Activated CD8-positive, alpha-beta memory T cell treated with anti-CD3 and anti-CD28 coated beads for 36 hours (primary cell): ENCODE results near the gene GAS2L1. TPM values are rescaled to one million over a fixed set of nuclear protein-coding genes. Genes with fewer than 3 reads are reported as not detected.
"Not testable (repeated sequence)": the region's sequence is repeated elsewhere in the genome, so short reads cannot be mapped to it uniquely, and the experiment has no call there.

Experiments used
- CTCF ChIA-PET: fragments of 350-600 bp; sonication (Branson Sonifier 250); formaldehyde crosslinking; loops from one replicate; lab custom pipeline; 2021; ENCODE audit warnings: antibody characterized with exemption; lab: Charles Lee
- POLR2A ChIA-PET: fragments of 350-600 bp; sonication (Branson Sonifier 250); formaldehyde crosslinking; loops from one replicate; lab custom pipeline; 2021; ENCODE audit warnings: antibody characterized with exemption; lab: Charles Lee
- total RNA-seq, 2 experiments: library from RNA; stranded (reverse); gene quantifications; one replicate each; pipeline ENCODE4 v1.2.3, GENCODE V29; 2021

Gene GAS2L1
- total RNA-seq, 2 experiments from 2014 or later = 0.46 to 0.78 TPM

DNA sequence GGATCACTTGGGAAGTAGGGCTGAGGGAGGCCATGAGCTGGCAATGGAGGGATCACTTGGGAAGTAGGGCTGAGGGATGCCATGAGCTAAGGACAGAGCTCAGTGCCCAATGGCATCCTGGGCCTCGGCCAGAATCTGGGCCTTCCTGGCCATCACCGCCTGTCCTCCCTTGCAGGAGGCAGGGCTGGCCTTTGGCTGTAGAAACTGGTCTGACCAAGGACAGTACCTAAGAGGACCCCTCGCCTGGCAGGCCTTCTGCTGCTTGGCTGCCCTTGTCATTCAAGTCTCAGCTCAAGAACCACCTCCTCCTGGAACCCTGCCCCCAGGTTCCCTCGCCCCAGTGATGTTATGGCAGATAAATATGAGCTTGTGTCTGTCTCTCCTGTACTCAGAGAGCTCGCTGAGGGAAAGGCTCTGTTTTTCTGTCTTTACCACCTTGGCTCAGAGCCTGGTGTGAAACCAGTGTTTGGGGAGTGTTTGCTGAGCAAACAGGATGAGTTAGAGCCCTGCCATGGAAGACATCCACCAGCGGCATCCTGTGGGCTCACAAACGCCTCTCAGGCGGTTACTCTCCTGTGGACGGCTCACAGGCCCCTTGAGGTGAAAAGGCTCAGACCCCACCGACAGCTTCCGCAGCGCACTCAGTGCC, 28.4 kb downstream of the GAS2L1 start:
- ChIA-PET CTCF (interaction anchor here (1.3 kb wide), 1 partner anchor 22 kb away, joined by 3 read pairs; no protein-coding TSS in a partner anchor), POLR2A (no interaction called here)

DNA sequence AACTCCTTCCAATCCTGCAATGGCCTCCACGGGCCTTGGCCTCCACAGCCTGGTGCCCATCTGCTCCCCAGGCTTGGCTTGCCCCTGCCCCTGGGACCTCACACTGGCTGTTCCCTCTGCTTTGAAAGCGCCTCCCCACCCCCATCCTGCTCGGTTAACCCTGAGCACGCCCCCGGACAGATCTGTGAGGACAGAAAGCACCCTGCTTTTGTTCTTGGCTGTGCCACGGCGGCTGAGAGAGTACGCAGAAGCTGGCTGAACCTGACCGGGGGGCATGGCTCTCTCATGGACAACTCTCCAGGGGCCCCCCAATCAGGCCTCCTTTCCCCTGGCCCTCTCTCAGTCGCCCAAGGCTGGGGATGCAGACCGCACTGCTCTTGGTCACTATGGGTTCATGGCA, 29.2 kb downstream of the GAS2L1 start:
- POLR2A ChIA-PET = no interaction called here

DNA sequence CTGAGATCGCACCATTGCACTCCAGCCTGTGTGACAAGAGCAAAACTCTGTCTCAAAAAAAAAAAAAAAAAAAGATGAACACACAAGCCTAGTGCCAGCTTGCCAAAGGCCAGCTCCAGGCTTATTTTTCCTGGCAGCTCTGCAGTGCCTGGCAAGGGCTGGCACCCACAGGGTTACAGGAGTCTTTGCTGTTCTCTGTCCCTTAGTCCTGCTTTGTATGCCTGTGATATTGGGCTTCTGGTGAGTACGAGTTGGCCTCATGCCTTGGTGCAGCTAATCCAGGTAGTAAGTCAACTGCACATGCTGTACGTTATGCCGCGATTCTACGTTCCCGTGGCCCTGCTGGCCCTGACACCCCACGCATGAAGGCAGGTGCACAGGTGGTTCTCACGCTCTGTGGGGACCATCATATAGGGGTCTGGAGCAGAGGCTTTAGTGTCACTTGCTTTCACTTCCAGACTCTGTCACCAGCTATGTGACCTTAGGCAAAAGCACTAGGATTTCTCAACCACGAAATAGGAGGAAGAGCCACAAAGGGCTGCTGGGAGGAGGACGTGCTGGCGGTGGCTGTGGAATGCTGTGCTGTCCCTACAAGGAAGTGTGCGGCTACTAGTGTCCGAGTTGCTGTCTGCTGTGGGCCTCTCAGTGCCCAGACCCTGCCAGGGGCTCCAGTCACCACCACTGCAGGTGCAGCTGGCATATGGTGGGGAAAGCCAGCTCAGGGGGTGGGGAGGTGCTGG, 30.5 kb downstream of the GAS2L1 start:
- ChIA-PET POLR2A (no interaction called here), CTCF (no interaction called here)

More for the DNA sequence above, 29.2 kb downstream of the GAS2L1 start:
- CTCF ChIA-PET = interaction anchor here (1.3 kb wide), 1 partner anchor 23 kb away, joined by 3 read pairs; no protein-coding TSS in a partner anchor

DNA sequence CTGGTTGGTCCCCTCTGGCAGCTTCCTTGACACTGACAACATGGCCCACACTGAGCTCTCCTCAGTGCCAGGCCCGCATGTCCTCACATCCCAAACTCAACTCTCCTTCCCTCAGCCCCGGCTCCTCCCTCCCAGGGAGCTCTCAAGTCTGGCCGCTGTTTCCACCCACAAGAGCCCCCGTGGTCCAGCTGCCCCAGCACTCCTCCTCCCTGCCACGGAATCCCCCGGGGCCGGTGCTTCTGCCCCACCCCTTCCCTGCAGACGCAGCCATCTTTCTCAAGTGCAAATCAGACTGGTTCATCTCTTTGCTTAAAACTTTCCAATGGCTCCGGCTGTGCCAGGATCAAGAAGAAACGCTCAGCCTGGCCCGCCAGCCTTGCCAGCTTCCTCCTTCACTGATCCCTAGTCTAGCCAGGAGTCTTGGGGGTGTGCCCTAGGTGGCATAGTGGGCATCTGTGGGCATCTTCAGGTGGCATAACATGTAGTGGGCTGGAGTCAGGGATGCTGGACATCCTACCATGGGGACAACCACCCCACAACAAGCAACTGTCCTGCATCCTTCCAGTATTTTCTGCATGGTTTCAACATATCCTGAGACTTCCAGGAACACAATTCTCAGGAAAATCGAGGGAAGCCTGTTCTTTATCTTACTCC, 31.3 kb downstream of the GAS2L1 start:
- CTCF ChIA-PET = no interaction called here
- POLR2A ChIA-PET = no interaction called here

DNA sequence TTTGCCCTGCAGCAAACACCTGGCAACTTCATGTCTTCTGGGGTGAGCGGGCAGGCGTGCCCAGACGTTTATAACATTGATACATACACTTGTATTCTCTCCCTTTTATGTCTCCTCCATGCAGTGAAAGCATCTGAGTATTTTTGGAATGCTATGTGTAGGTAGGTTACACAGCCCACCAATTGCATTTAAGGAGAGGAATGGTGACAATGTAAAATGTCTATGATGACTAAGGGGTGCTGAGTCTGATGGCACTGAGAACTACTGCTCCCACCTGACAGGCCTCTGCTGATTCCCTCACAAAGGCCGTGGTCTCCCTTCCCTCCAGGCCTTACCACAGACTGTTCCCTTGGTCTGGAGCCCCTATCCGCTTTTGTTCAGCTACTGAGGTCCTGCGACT, 31.9 kb downstream of the GAS2L1 start:
- ChIA-PET POLR2A (no interaction called here), CTCF (no interaction called here)

DNA sequence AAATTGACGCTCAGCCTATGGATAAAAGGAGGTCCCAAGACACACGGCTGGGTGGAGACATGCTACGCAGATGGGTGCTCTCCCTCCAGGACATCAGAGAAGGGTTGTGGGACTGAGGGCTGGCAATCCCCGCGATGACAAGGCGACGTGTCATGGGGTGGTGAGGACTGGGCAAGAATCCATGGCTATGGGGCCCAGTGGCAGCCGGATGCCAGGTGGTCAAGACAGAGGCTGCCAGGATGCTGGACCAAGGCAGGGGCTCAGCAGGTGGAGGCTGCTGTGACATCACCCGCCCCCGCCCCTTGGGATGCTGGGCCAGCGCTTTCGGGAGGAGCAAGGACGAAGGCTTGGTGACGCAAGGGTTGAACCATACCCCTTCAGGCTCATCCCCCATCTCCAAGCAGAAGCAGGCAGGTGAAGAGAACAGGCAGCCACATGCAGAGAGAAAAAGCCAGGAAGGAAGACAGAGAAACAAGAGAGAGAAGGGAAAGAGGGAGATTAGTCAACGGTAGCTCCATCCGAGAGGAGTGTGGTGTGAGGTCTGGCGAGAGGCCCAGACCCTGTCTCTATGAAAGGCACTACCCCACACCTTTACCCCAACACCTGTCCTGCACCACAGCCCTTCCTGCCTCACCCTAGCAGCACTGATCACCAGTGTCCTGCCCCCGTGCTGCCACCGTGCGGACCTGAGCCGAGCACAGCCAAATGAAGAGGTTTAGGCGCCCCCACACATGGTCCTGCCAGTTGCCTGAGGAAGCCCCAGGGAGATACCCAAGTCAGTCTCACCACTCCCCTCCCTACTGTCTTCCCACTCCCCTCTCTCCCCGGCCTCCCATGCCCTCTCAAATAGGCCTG, 33.2 kb downstream of the GAS2L1 start:
- ChIA-PET POLR2A (no interaction called here), CTCF (no interaction called here)

DNA sequence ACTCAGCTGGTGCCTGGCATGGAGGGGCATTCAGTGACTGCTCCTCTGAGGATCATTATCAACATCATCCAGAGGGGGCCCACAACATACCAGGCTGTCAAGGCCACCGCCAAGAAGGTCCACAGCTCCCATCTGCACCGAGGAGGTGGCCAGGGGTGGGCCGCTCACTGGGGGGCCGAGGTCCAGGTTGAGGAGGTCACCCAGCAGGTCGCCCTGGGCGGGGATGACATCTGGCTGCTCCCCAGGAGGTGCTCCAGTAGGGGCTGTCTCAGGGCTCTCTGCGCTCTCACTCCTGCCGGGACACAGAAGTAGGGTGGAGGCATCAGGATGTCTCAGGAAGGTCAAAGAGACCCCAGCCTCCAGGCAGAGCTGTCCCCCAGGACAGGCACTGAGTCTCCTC, 34.1 kb downstream of the GAS2L1 start:
- ChIA-PET CTCF (no interaction called here), POLR2A (no interaction called here)

DNA sequence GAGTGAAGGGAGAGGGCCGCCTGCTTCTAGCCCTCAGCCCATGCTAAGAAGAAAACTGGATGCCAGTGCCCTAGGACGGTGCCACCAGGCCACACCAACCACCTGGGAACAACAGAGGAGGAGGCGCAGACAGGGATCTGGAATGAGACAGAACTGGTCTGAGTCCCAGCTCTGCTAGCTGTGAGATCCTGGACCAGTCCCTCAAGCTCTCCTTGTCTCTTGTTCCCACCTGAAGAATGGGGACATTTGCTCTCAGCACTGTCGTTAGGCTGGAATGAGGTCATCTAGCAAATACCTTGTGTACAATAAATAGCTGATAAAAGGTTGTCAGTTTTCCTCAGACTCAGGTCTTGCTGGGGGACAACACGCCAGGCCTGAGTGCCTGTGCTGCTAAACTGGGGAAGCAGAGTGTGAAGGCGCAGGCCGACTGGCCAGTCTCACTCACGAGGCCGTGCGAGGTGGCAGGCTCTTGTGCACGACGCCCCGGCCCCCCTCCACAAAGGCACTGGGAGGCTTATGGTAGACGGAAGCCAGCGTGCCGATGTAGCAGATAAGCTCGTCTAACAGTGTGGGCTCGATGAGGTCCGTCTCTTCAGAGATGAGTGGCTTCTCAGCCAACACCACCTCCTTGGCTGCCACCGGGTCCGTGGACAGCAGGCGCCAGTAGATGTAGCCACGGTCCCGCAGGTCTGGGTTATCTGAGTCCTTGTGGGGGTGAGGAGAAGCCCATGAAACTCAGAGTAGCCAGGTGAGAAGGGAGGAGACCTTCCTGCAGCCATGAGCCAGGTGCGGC, 34.8 kb downstream of the GAS2L1 start:
- POLR2A ChIA-PET = no interaction called here
- CTCF ChIA-PET = no interaction called here

DNA sequence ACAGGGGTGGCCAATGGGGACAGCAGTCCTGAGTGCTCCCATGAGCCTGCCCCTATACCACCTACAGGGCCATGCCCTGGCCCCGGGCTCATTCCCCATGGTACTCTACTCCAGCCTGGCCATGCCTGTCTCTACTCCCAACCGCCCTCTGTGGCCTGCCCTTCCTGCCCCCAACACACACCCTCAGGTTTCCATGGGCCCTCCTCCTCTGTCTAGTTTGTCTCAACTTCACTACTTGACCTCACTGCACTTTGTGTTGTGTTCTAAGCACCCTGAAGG, 35.3 kb downstream of the GAS2L1 start:
- CTCF ChIA-PET = no interaction called here

DNA sequence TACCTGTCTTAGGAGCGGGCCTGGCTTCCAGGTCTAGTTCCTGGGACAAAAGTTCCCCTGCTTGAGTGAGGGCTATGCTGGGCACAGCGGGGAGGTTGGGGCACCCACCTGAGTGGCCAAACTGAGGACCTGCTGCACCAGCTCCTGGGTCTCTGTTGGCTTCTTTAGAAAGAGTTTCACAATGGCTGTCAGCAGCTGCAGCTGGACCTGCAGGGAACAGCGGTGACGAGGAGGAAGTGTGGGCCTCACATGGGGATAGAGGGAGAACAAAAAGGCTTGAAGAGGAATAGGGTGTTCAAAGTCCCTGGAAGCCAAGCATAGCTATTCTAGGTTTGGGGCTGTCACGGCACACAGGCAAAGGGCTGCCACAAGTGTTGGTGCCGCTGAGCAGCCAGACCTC, 35.7 kb downstream of the GAS2L1 start:
- POLR2A ChIA-PET = no interaction called here
- CTCF ChIA-PET = no interaction called here

More for the DNA sequence above, 35.3 kb downstream of the GAS2L1 start:
- POLR2A ChIA-PET = no interaction called here

DNA sequence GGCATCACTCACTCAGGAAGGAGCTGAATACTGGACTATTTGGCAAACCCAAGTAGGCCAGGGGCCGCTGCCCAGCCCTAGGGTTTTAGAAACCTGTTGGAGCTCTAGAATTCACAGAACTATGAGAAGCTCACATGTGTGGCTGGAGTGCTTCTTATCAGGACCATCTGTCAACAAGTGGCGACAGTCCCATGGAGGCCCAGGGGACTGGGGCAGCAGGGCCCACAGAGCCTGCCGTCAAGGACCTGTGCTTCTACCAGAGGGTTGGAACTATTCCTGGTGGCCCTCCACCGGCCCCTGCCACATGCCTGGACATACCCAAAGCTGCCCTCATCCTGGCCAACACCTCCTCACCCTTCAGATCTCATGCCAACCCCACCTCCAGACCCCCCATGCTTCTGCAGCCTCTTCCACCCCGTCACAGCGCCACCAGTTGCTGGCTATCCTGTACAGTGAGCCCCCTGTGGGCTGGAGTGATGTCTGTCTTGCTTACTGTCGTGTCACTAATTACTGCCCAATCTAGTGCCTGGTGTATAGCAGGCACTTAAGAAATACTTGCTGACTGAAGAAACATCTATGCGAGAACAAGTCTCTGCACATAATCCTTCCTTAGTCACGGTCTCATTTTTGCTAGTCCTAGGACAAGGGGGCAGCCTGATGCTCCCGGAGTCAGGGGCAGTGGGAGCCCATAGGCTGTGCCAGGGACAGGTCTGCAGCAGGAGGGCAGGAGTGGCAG, 36.3 kb downstream of the GAS2L1 start:
- ChIA-PET CTCF (no interaction called here), POLR2A (no interaction called here)

DNA sequence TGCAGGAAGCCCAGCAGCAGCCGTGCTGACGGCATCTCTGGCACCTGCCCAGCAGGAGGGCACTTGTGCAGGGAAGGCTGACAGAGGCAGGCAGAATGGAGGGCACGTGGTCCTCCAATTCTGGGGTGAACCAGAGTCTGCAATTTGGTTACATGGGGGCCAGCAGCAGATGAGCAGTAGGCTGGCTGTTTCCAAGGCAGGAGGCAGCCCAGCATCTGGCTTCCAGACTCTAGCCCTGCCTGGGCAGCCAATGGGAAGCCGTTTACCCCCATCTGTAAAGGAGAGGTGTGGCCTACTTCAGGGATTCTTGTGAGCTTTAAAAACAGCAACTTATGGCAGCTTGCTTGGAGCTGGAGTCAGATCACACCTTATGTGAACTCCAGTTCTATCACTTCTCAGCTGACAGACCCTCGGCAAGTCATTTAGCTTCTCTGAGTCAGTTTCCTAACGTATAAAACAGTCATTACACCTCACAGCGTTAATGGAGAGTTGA, 36.9 kb downstream of the GAS2L1 start:
- POLR2A ChIA-PET = no interaction called here
- CTCF ChIA-PET = no interaction called here

DNA sequence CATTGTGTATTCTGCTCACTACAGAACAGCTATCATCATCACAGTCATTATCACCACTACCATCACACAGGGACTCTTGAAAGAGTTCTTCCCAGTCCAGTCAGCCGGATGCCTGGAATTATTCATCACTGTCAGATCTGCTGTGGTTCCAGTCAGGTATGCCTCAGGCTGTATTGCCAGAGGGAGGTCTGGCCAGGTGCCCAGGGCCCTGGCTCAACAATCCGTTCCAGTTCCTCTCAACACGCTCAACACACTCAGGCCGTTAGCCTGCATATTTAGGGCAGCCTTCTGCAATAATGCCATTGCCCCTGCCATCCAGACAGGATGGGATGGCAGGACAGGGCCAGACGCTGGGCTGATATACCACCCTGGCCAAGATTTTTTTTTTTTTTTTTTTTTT, 37.7 kb downstream of the GAS2L1 start:
- POLR2A ChIA-PET = no interaction called here
- CTCF ChIA-PET = no interaction called here

DNA sequence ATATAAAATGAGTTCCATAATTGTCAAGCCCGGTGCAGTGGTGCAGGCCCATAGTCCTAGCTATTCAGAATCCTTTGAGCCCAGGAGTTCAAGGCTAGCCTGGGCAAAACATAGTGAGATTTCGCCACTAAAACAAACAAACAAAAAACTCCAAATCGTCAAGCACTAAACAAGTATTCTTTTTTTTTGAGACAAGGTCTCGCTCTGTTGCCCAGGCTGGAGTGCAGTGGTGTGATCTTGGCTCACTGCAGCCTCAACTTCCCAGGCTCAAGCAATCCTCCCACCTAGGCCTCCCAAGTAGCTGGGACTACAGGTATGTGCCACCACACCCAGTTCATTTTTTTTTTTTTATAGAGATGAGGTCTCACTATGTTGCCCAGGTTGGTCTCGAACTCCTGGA, 38.4 kb downstream of the GAS2L1 start:
- POLR2A ChIA-PET = not testable (repeated sequence)
- CTCF ChIA-PET = interaction anchor here (1.5 kb wide), 1 partner anchor 32 kb away, joined by 4 read pairs; no protein-coding TSS in a partner anchor

DNA sequence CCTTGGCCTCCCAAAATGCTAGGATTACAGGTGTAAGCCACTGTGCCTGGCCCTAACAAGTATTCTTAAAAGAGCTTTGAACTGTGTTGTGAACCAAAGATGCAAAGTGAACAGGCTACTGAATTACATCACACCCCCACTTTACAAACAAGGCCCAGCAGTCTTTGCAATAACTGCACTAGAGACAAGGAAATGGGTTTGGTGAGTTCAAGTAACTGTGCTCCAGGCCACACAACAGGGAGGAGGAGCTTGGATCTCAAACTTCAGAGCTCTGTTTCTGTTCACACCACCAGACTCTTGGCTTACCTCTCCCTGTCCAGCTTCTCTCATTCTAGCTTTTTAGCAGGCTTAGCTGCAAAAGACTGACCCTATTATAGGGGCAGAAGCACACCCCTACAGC, 39.5 kb downstream of the GAS2L1 start:
- ChIA-PET CTCF (interaction anchor here (1.5 kb wide), 1 partner anchor 31 kb away, joined by 4 read pairs; no protein-coding TSS in a partner anchor), POLR2A (no interaction called here)

DNA sequence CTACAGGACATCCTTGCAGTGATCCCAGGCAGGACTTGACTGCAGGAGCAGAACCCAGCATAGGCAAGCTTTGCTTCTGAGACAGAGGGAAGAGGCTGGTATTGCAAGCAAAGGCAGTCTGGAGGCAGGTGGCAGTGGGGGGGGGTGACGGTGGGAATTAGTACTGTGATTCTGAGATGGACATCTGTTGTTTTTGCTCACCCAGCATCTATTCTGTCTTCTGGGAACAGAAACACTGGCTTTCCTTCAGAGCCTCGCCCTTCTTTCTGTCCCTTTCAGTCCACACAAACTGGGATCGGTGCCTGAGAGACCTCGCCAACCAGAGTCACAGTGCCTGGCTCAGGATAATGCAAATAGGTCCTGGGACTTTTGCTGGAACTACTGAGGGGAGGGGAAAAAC, 40.2 kb downstream of the GAS2L1 start:
- ChIA-PET CTCF (no interaction called here), POLR2A (no interaction called here)

DNA sequence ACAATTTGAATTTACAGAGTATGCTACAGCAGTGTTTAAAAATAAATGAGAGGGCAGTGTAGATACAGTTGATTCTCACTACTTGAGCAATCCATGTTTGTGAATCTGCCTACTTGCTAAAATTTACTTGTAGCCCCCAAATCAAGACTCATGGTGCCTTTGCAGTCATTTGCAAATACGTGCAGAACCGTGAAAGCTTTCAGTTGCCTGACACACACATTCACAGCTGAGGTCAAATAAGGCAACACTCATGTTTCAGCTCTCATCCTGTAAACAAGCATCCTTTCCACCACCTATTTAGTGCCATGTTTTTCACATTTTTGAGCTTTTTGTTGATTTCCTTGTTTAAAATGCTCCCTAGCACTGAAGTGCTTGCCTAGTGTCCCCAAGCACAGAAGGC, 41.6 kb downstream of the GAS2L1 start:
- ChIA-PET CTCF (no interaction called here), POLR2A (no interaction called here)

DNA sequence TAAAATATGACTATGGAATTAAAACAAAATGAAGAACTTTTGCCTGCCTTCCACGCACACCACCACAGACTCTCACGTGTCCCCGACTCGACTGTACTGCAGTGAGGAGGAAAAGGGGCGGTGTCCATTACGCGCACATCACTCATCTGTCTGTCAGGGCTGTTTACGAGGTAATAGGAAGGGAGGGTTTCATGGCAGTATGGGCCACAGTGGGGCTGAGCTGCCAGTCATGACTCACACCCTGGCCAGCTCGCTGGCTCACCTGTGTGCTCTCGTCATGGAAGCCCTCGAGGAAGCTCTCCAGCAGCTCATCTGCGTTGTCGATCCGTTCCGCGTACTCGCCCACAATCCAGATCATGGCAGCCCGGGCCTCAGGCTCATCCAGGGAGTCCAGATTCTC, 42.5 kb downstream of the GAS2L1 start:
- ChIA-PET POLR2A (no interaction called here), CTCF (no interaction called here)
